ENCODE measurements around the gene PKNOX2. TPM values are rescaled to one million over a fixed set of nuclear protein-coding genes. Genes with fewer than 3 reads are reported as not detected.
A peak's percentile ranks its signal among the peaks of the same experiment; 100 is the strongest.

The PKNOX2 gene
- total RNA-seq, 1 donor from 2014 or later, result 34.9 TPM

DNA sequence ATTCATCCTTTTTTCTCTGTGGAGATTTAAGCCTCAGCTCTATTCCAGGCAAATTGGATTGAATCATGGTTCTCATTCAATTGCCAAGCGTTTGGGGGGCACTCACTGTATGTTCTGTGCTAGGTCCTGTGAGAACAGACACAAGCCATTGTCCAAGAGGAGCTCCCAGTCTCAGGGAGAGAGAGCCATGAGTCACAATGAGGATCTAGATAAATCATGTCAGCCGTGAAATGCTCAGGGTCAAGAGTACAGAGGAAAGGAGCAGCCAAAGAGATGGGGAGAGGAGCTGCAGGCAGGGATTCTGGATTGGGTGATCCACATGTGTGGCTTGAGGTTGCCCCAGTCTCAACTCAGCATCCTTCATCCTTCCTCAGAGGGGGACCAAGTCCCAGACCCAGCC lies 237.9 kb downstream of the PKNOX2 start:
- no peak for DNase-seq (ENCODE audit: low spot score)
- TF ChIP-seq, protein P1, sequence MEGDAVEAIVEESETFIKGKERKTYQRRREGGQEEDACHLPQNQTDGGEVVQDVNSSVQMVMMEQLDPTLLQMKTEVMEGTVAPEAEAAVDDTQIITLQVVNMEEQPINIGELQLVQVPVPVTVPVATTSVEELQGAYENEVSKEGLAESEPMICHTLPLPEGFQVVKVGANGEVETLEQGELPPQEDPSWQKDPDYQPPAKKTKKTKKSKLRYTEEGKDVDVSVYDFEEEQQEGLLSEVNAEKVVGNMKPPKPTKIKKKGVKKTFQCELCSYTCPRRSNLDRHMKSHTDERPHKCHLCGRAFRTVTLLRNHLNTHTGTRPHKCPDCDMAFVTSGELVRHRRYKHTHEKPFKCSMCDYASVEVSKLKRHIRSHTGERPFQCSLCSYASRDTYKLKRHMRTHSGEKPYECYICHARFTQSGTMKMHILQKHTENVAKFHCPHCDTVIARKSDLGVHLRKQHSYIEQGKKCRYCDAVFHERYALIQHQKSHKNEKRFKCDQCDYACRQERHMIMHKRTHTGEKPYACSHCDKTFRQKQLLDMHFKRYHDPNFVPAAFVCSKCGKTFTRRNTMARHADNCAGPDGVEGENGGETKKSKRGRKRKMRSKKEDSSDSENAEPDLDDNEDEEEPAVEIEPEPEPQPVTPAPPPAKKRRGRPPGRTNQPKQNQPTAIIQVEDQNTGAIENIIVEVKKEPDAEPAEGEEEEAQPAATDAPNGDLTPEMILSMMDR (IDR thresholded peaks at IDR 0.05), result no peak
- peaks cover 47% of the 10 kb centered on the region for H3K4me1 Mint-ChIP-seq (ENCODE audit: low read depth)

DNA sequence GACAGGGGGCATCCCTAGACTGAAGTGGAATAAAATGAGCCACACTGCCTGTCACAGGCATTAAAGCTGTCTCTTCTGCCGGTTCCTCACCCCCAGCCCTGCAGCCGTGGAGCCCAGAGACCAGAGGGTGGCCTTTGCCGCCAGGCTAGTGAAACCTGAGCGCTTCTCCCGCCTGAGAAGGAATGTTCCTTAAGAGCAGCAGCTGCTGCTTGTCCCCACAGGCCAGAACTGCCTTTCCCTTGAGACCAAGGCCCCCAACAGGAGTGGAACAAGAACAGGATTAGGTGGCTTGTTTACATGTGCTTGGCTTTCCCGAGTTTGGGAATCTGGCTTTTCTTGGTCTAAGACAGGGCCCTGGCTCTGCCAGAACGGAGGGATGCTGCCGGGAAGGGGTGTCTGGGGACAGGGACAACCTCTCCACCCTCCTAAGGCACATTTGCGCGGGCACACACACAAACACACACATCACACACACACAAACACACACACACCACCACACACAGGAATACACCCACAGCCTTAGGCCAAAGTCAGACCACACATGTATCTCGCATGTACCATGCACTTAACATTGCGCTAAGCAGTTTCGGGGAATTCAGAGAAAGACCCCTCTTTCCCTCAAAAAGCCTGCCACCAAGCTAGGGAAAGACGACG lies 239.7 kb downstream of the PKNOX2 start:
- peak overlapping the region; percentile 38 for H3K4me3 Mint-ChIP-seq (ENCODE audit: unreplicated experiment)
- no peaks in the 10 kb centered on the region for H3K27me3 Mint-ChIP-seq (ENCODE audit: low read depth)
- peaks cover 47% of the 10 kb centered on the region for H3K4me1 Mint-ChIP-seq (ENCODE audit: low read depth)
- no peaks in the 10 kb centered on the region for H3K9me3 Mint-ChIP-seq (ENCODE audit: low read depth)
- peak overlapping the region; percentile 85 for H3K27ac Mint-ChIP-seq (ENCODE audit: unreplicated experiment)
- H3K36me3 Mint-ChIP-seq (ENCODE audit: low read depth), result peaks cover 9% of the 10 kb centered on the region
- TF ChIP-seq, protein P1 (IDR thresholded peaks at IDR 0.05), result no peak
- DNase-seq (ENCODE audit: low spot score), result no peak

More for the DNA sequence above, 237.9 kb downstream of the PKNOX2 start:
- H3K36me3 Mint-ChIP-seq (ENCODE audit: low read depth), result peaks cover 18% of the 10 kb centered on the region
- no peaks in the 10 kb centered on the region for H3K27me3 Mint-ChIP-seq (ENCODE audit: low read depth)
- no peak overlapping the region for H3K4me3 Mint-ChIP-seq (ENCODE audit: unreplicated experiment)
- H3K9me3 Mint-ChIP-seq (ENCODE audit: low read depth), result no peaks in the 10 kb centered on the region
- H3K27ac Mint-ChIP-seq (ENCODE audit: unreplicated experiment), result peak overlapping the region; percentile 73

DNA sequence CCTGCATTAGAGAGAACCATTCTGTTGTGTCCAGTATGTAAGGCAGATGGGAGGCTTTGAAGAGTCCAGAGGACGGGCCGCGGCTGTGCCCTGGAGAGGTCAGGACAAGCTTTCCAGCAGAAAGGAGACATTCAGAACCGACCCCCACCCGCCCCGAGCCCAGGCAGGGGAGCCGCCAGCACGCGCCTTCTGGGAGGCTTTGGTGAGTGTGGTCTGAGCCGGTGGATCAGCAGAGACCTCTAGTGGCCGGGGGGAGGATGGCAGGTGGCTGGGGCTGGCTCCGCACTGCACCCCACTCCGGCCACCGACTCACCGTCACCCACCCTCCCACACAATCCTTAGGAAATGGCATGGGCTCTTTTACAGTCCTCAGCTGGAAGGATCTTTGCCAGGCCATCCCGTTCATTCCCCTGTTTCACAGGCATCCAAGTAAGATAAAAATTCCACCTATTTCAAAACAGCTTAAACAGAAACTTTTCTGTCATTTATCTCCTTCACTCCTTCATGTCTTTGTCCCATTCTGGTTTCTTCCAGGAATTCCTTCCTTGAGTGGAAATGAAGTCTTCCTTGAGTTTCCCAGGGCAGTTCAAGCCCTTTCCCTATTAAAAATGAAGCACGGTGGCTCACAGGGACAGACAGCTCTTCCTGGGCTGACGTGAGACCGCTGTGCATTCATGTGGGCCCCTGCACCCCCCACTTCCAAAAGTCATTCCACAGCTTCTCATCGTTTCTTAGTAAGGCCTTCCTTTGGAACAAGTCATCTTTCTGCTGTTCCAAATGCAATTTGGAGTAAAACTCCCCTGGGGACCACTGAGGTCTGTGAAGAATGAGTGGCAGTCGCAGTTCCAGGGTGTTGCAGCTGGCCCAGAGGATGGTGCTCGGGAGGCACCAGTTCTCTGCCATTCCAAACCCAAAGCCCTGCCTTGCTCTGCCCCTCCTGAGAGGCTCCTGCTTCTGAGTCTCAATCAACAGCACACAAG lies 240.6 kb downstream of the PKNOX2 start:
- Mint-ChIP-seq H3K27ac (ENCODE audit: unreplicated experiment) (peak overlapping the region; percentile 85), H3K4me3 (ENCODE audit: unreplicated experiment) (peak overlapping the region; percentile 38), H3K4me1 (ENCODE audit: low read depth) (peaks cover 47% of the 10 kb centered on the region), H3K9me3 (ENCODE audit: low read depth) (no peaks in the 10 kb centered on the region), H3K36me3 (ENCODE audit: low read depth) (peaks cover 8% of the 10 kb centered on the region), H3K27me3 (ENCODE audit: low read depth) (no peaks in the 10 kb centered on the region)
- TF ChIP-seq, protein P1 (IDR thresholded peaks at IDR 0.05), result peak; percentile 98
- DNase-seq (ENCODE audit: low spot score), result no peak

DNA sequence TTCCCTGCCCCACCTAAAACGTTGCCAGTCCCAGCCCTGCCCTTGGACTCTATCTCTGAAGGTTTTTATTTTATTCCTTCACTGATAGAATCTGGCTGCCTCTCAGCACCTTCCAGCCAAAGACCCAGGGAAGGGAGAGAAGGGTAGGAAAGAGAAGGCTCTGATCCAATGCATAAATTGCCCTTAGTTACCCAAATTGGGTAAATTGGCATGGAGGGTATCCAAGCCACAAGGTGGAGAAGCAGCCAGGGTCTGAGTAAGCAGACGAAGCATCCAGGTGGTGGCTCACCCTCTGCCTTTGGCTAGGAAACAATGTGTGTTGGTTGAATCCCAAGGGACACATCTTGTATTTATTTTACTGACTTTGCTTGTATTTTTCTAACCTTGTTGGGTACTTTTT lies 242.5 kb downstream of the PKNOX2 start:
- no peak for DNase-seq (ENCODE audit: low spot score)
- Mint-ChIP-seq H3K36me3 (ENCODE audit: low read depth) (peaks cover 8% of the 10 kb centered on the region), H3K9me3 (ENCODE audit: low read depth) (no peaks in the 10 kb centered on the region), H3K27me3 (ENCODE audit: low read depth) (no peaks in the 10 kb centered on the region), H3K4me1 (ENCODE audit: low read depth) (peaks cover 32% of the 10 kb centered on the region), H3K27ac (ENCODE audit: unreplicated experiment) (no peak overlapping the region), H3K4me3 (ENCODE audit: unreplicated experiment) (no peak overlapping the region)
- TF ChIP-seq, protein P1 (IDR thresholded peaks at IDR 0.05), result no peak

DNA sequence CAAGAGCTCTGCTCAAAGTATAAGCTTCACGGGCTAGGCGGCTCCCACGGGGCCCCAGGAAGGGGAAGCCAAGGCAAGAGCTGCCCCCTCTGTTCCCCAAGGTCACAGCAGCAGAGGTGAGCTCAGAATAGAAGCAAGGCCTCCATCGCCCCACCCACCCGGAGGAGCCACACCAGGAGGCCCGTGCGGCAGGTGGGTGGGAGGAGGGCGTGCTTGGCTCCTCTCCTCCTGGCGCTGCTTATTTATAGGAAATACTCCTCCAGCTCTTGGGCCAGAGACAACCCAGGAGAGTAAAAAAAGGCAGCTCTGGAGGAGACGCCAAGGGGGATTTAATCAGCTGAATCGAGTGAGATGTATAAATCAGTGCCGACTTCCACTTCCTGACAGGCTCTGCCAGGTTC lies 243.8 kb downstream of the PKNOX2 start:
- Mint-ChIP-seq H3K4me3 (ENCODE audit: unreplicated experiment) (no peak overlapping the region), H3K4me1 (ENCODE audit: low read depth) (peaks cover 22% of the 10 kb centered on the region), H3K27ac (ENCODE audit: unreplicated experiment) (no peak overlapping the region), H3K27me3 (ENCODE audit: low read depth) (no peaks in the 10 kb centered on the region), H3K9me3 (ENCODE audit: low read depth) (no peaks in the 10 kb centered on the region), H3K36me3 (ENCODE audit: low read depth) (peaks cover 11% of the 10 kb centered on the region)
- TF ChIP-seq, protein P1 (IDR thresholded peaks at IDR 0.05), result no peak
- no peak for DNase-seq (ENCODE audit: low spot score)
